SH-SY5Y (cell line): ENCODE measurements around the gene CXCL14.

Source experiments
- GATA2 ChIP-seq: IDR thresholded peaks from 2 replicates; pipeline ENCODE4 v1.6.1; 2011; ENCODE audit warnings: mild to moderate bottlenecking, low read depth, low read length
- GATA3 ChIP-seq: IDR thresholded peaks from 2 replicates; pipeline ENCODE4 v1.6.1; 2011; ENCODE audit warnings: low read depth, mild to moderate bottlenecking, low read length, moderate library complexity

DNA sequence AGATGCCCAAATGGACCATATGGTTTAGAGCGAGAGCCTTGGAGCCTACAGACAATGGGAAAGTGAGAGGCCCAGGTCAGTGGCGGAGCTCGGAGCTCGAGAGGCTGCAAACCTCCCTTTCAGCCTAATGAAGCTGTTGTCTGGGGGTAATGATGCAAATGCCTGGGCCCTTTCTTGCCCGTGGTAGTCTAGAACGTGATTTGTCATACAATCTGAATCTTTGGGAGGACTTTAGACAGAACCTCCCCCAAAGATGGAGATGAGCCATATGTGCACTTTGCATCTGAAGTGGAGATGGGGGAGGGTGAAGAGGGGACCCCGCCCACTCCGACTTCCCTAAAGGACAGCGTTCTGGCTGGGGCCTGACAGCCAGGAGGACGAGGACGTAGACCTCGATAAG, 32.7 kb downstream of the CXCL14 start:
- TF ChIP-seq GATA3 (no peak), GATA2 (no peak)
